GM19193 (cell line): Measurements from ENCODE around the gene HERC2.

Experiments used
- POLR2A ChIP-seq: IDR thresholded peaks from 4 replicates; pipeline ENCODE4 v1.6.1; 2011; ENCODE audit not compliant: insufficient read depth, insufficient read length; ENCODE audit errors: extremely low read depth

The HERC2 gene

DNA sequence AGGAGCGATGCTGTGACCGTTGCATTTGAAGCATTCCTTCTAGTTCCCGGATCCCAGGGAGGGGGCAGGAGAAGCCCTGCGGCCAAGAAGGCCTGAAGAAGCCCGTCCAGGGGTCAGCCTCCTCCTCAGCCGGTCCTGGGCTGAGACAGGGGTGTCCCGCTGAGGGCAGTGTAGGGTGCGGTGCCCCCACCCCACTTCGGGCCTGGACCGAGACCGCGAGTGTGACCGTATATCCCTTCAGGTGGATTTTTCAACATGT lies 225.6 kb downstream of the HERC2 start:
- no peak for TF ChIP-seq POLR2A

DNA sequence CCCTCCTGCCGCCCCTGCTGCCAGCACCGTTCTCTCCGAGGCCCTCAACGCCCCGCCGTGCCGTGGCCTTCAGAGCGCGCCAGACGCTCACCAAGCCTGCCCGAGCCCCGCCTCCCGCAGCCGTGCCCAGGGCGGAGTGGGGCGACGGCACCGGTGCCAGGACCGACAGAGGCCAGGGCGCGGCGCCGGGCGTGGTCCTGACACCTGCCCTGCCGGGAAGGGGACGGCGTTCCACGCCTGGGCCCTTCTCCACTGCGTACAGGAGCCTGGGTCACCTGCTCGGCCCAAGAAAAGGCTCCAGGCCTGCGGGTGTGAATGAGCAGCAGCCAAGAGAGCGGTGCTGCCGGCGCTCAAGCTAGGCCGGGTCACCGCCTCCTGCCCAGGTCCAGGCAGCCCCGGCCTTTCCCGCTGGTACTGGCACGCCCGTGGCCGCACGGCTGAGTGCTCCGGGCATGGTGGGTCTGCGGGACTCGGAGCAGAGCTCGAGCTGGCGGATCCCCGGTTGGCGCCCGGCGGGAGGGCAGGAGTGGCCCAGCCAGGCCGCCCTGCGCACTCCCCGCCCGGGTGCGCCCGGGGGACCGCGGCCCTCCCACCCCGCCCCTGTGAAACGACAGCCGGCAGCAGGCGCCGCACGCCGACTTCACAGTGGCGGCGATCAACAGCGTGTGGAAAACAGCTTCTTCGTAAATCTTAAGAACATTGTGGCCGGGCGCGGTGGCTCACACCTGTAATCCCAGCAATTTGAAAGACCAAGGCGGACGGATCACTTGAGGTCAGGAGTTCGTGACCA lies 227.1 kb downstream of the HERC2 start:
- TF ChIP-seq POLR2A: no peak

DNA sequence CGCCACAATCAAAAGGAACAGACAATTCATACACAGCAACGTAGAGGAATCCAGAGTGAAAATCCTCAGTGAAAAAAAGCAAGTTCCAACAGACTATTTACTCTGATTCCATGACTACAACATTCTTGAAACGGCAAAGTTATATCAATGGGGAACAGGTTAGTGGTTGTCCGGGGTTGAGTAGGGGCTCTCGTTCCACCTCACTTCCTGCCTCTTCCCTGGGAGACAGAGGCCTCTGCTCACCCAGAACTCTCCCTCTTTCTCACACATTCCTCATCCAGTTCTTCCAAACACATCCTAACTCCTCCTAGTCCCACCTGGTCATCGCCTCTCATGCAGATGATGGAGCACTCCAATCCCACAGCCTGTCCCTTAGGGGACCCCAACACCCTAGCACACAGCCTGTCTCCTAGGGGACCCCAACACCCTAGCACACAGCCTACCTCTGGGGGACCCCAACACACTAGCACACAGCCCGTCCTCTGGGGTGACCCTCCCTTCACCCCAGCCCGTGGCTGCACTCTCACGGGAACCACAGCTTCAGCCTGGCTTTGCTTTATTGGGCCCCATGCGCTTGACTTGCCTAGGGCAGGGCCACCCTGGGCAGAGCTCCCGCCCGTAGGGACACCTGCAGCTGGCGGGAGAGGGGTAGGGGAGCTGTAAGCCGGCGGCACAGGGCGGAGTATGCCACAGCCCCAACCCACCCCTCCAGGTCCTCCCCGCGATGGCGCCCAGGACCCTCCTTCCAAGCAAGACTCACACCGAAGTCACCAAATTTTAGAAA lies 228.0 kb downstream of the HERC2 start:
- TF ChIP-seq POLR2A: no peak

DNA sequence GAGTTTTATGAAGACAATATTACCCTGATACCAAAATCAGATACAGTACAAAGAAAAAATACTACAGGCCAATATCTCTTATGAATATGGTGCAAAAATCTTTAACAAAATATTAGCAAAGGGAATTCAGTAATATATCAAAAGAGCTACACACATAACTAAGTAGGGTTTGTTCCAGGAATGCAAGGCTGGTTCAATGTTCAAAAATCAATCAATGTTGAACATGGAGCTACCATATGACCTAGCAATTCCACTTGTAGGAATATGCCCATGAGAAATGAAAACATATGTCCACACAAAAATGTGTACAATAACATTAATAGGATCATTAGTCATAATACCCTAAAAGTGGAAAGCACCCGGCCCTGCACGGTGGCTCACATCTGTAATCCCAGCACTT lies 230.7 kb downstream of the HERC2 start:
- TF ChIP-seq POLR2A: no peak

DNA sequence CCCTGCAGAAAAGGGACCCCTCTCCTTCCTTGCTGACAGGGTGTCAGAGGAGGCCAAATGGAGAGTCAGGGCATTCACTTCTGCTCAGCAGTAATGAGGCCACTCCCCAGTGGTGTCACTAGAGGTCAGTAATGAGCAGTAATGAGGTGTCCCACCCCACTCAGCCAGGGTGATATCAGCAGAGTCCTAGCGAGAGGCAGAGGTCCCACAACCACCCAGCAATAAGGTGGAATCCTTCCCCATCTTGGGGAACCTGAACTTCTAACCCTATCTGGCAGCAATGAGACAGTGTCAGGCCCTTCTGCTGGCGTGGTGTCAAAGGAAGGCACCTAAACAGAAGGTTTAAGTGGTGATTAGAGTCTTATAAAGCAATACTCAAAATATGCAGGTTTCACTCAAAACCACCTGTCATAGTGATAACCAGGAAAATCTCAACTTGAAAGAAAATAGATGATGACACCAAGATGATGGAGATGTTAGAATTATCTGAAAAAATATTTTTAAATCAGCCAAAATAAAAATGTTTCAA lies 235.7 kb downstream of the HERC2 start:
- no peak for TF ChIP-seq POLR2A

DNA sequence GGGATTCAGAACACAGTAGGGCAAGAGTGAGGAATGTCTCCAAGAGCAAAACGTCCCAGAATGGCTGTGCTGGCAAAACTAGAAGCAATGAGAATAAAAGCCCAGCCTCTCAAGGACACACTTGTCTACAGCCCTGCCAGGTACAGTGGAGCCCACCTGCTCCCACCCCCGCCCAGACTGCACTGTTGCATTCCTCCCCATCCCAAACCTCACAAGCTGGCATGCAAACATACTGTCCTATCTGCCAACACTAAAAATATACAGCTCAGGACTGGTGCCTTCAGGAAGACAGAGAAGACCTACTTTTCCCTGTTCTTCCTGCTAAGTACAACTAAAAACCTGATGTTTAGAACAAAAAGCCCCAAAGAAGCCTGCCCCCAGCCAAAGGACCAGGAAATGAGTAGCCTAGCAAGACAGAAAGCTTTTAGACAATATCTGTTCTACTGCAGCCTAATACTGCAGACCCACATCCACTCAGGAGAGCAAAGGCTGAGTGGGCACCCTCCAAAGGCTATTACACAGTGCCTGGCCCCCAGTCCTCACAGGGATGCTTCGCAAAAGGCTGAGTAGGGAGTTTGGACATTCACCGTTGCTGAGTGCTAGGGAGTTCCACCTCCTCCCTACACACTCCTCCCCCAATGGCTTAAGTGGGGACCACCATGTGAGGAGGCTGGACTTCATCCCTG lies 236.3 kb downstream of the HERC2 start:
- TF ChIP-seq POLR2A: no peak

DNA sequence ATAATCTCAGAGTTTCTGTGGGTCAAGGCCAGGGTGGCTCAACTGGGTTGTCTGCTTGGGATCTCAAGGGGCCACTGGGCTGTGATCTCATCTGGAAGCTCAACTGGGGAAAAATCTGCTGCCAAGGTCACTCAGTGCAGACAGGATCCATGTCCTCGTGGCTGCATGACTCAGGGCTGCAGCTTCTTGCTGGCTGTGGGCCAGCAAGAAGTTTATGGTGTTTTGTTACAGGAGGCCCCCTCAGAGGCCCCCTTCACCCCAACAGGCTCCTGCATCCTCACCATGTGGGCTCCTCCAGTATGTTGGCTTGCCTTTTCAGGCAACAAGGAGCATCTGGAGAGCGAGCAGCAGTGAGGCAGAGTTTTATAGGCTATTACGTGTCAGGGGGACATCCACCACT lies 237.4 kb downstream of the HERC2 start:
- TF ChIP-seq POLR2A: no peak

DNA sequence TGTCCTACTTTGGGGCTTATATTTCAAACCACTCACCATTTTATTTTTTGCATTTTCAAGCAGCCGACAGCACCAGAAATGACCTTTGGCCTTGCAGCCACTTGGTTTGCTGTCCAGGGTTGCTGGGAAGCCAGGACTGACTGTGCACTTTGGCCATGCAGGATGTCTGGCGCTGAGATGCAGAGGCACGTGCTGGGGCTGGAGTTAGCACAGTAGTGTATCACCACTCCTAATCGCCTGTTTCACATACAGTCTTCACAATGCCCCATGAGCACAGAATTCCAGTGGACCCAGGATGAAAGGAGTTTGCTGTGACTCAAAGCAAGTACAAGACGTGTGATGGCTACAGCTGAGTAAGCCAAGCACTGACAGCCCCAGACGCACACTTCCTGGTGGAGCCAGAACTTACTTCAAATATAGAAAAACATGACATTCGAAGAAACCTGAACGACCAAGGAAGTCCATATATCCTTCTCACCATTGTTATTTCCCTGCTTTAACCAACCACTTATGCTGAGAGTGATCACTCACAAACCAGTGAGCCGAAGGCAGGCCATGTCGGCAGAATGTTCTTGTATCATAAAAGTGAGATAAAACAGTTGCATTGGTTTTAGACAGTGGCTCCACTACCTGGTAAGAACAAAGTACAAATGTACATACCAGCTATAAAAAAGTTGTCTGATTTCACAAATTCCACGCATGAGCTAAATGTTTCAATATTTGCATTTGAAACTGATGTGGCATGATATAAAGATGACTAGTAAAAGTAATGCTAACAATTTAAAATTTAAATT lies 238.9 kb downstream of the HERC2 start:
- TF ChIP-seq POLR2A: no peak

DNA sequence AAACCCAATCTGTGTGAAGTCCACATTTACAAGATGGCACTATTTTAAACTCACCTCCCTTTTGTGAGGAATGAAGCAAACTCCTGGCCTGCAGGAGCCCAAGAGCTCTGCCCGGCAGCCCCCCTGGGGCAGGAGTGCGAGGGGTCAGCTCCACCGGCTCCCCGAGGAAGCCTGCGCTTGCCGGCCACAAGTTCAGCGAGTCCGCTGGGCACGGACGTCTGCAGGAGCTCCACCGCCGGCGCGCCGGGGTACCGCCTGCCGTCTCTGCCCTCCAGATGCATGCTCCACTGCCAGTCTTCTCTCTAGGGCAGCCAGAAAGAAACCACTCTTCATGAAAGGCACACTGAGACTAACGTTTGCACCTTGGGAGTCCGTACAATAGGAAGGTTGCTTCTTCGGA lies 240.4 kb downstream of the HERC2 start:
- TF ChIP-seq POLR2A: no peak

DNA sequence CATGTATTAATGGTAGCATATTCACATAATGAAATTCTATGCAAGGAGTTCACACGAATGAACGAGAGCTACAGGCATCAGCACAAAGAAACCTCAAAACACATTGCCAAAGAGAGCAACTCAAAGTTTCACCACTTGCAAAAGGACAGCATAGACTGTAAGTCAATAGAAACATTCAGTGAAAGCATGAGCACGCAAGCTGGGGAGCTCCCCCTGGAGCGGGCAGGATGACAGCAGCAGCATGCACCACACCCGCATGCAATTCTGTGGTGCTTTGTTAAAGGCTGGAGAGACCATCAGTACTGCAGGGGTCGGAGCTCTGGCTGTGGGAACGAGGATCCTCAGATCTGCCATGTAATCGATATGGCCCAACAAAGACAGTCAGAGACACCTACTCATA lies 241.6 kb downstream of the HERC2 start:
- TF ChIP-seq POLR2A: no peak

DNA sequence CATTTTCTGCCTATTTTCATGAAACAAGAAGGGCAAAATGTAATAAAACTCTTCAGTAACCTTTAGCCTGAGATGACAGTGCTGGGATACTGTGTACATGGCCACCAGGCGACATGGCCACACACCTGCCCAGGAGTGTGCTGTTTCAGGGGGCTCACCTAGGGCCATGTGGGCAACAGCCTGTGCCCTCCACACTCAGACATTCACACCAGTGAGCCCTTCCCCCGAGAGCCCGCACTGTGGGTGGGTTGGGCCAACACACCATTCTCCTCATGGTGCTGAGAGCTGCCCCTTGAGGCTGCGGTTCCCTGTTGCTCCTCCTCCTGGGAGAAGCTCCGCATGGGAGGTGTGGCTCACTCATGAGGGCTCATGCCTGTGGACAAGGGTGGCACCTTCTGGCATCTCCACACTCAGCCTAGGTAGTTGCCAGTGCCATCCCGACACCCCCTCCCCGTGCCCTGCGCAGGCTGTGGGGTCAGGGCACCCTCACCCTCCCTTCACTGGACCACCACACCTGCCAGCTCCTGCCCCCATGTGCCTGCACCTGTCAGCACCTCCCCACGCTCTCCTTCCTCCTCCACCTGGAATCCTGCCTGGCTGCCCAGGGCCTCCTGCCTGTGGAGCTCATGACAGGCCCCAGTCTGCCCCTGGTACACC lies 242.5 kb downstream of the HERC2 start:
- no peak for TF ChIP-seq POLR2A

DNA sequence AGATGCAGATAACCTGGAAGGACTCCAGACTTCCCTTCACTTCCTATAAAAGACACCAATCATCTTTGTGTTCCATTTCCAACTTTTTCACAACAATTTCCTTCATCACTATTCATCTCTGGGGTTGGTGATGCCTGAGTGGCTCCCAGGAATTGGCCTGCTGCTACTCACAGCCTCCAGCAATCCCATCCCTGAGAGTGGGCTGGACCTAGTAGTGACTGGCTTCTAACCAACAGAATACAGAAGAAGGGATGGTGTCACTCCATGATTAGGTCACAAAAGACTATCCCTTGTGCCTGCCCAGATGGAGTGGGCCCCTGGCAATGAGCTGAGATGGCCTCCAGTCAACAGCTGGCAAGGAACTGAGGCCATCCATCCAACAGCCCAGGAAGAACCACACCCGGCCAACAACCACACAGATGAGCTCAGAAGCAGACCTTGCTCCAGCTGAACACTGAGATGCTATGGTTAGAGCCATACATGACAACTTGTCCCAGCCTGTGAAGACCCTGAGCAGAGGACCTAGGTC lies 243.7 kb downstream of the HERC2 start:
- TF ChIP-seq POLR2A: no peak

DNA sequence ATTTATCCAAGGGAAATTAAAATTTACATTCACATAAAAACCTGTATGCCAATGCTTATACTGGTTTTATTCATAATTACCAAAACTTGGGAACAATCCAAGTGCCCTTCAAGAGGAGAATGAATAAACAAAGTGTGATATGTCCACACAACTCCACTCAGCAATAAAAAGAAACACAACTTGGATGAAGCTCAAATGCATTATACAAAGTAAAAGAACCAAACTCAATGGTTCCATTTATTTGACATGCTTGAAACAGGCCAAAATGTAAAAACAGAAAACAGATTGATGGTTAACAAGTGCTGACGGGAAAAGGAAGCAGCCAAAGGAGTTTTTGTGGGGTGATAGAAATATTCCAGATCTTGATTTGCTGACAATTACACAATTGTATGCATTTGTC lies 246.4 kb downstream of the HERC2 start:
- no peak for TF ChIP-seq POLR2A

DNA sequence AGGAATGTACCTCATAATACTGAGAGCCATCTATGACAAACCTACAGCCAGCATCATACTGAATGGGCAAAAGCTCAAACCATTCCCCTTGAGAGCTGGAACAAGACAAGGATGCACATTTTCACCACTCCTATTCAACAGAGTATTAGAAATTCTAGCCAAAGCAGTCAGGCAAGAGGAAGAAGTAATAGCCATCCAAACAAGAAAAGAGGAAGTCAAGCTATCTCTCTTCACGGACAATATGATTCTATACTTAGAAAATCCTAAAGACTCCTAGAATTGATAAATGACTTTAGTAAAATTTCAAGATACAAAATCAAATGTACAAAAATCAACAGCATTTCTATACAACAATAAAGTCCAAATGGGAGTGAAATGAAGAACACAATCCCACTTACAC lies 253.0 kb downstream of the HERC2 start:
- no peak for TF ChIP-seq POLR2A
